Measurements from ENCODE around the gene KLC3.

The KLC3 gene

GRCh38 chr19:45354241-45354842, 13.8 kb downstream of the KLC3 start:
- H3K27me3 ChIP-seq (ENCODE audit: insufficient read depth, low read depth), result no peaks in the 10 kb centered on the region
- H3K79me2 ChIP-seq (ENCODE audit: insufficient read depth, low read depth), result no peaks in the 10 kb centered on the region
- H3K9ac ChIP-seq, result no peak overlapping the region
- no peak overlapping the region for H2AFZ ChIP-seq (ENCODE audit: low read depth)
- H3K4me2 ChIP-seq, result no peak overlapping the region
- TF ChIP-seq, protein P1, sequence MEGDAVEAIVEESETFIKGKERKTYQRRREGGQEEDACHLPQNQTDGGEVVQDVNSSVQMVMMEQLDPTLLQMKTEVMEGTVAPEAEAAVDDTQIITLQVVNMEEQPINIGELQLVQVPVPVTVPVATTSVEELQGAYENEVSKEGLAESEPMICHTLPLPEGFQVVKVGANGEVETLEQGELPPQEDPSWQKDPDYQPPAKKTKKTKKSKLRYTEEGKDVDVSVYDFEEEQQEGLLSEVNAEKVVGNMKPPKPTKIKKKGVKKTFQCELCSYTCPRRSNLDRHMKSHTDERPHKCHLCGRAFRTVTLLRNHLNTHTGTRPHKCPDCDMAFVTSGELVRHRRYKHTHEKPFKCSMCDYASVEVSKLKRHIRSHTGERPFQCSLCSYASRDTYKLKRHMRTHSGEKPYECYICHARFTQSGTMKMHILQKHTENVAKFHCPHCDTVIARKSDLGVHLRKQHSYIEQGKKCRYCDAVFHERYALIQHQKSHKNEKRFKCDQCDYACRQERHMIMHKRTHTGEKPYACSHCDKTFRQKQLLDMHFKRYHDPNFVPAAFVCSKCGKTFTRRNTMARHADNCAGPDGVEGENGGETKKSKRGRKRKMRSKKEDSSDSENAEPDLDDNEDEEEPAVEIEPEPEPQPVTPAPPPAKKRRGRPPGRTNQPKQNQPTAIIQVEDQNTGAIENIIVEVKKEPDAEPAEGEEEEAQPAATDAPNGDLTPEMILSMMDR (conservative IDR thresholded peaks at IDR 0.05; ENCODE audit: low read depth, low read length), result no peak
- H3K4me3 ChIP-seq (IDR thresholded peaks at IDR 0.05; ENCODE audit: insufficient read depth, low read depth, low read length), result no peak overlapping the region
- no peaks in the 10 kb centered on the region for H3K36me3 ChIP-seq (ENCODE audit: insufficient read depth)
- no peaks in the 10 kb centered on the region for H4K20me1 ChIP-seq (ENCODE audit: insufficient read depth)
- no peak overlapping the region for H3K27ac ChIP-seq
- H3K4me1 ChIP-seq (ENCODE audit: low read depth, poor library complexity, severe bottlenecking), result no peaks in the 10 kb centered on the region

- Histone ChIP-seq H4K20me1 (ENCODE audit: insufficient read depth) (no peaks in the 10 kb centered on the region), H3K4me3 (IDR thresholded peaks at IDR 0.05; ENCODE audit: insufficient read depth, low read depth, low read length) (no peak overlapping the region), H3K79me2 (ENCODE audit: insufficient read depth, low read depth) (no peaks in the 10 kb centered on the region), H3K9ac (no peak overlapping the region), H2AFZ (ENCODE audit: low read depth) (no peak overlapping the region), H3K27me3 (ENCODE audit: insufficient read depth, low read depth) (no peaks in the 10 kb centered on the region), H3K4me1 (ENCODE audit: low read depth, poor library complexity, severe bottlenecking) (no peaks in the 10 kb centered on the region), H3K27ac (no peak overlapping the region), H3K4me2 (no peak overlapping the region), H3K36me3 (ENCODE audit: insufficient read depth) (no peaks in the 10 kb centered on the region)
- TF ChIP-seq, protein P1 (conservative IDR thresholded peaks at IDR 0.05; ENCODE audit: low read depth, low read length), result no peak
These were observed 14.9 kb downstream of the KLC3 start for GRCh38 chr19:45355402-45355801.

- no peak overlapping the region for H3K4me3 ChIP-seq (IDR thresholded peaks at IDR 0.05; ENCODE audit: insufficient read depth, low read depth, low read length)
- no peaks in the 10 kb centered on the region for H3K36me3 ChIP-seq (ENCODE audit: insufficient read depth)
- no peaks in the 10 kb centered on the region for H3K27me3 ChIP-seq (ENCODE audit: insufficient read depth, low read depth)
- no peak overlapping the region for H3K9ac ChIP-seq
- no peak overlapping the region for H2AFZ ChIP-seq (ENCODE audit: low read depth)
- H3K79me2 ChIP-seq (ENCODE audit: insufficient read depth, low read depth), result no peaks in the 10 kb centered on the region
- no peak overlapping the region for H3K27ac ChIP-seq
- TF ChIP-seq, protein P1 (conservative IDR thresholded peaks at IDR 0.05; ENCODE audit: low read depth, low read length), result no peak
- H3K4me2 ChIP-seq, result no peak overlapping the region
- no peaks in the 10 kb centered on the region for H4K20me1 ChIP-seq (ENCODE audit: insufficient read depth)
- H3K4me1 ChIP-seq (ENCODE audit: low read depth, poor library complexity, severe bottlenecking), result no peaks in the 10 kb centered on the region
These were observed 15.4 kb downstream of the KLC3 start for GRCh38 chr19:45355910-45356309.

- TF ChIP-seq, protein P1 (conservative IDR thresholded peaks at IDR 0.05; ENCODE audit: low read depth, low read length), result no peak
- H3K36me3 ChIP-seq (ENCODE audit: insufficient read depth), result no peaks in the 10 kb centered on the region
These were observed 16.4 kb downstream of the KLC3 start for GRCh38 chr19:45356760-45357444.

More at GRCh38 chr19:45356760-45357444, 16.4 kb downstream of the KLC3 start:
- Histone ChIP-seq H4K20me1 (ENCODE audit: insufficient read depth) (no peaks in the 10 kb centered on the region), H3K4me1 (ENCODE audit: low read depth, poor library complexity, severe bottlenecking) (no peaks in the 10 kb centered on the region), H2AFZ (ENCODE audit: low read depth) (no peak overlapping the region), H3K4me2 (no peak overlapping the region), H3K9ac (no peak overlapping the region), H3K27me3 (ENCODE audit: insufficient read depth, low read depth) (no peaks in the 10 kb centered on the region), H3K4me3 (IDR thresholded peaks at IDR 0.05; ENCODE audit: insufficient read depth, low read depth, low read length) (no peak overlapping the region), H3K27ac (no peak overlapping the region), H3K79me2 (ENCODE audit: insufficient read depth, low read depth) (no peaks in the 10 kb centered on the region)
